ENCODE results near the gene CDIP1. TPM values are rescaled to one million over a fixed set of nuclear protein-coding genes. Genes with fewer than 3 reads are reported as not detected.

Gene CDIP1
- total RNA-seq, 2 experiments from 2014 or later, result 13.5 to 34.2 TPM

DNA sequence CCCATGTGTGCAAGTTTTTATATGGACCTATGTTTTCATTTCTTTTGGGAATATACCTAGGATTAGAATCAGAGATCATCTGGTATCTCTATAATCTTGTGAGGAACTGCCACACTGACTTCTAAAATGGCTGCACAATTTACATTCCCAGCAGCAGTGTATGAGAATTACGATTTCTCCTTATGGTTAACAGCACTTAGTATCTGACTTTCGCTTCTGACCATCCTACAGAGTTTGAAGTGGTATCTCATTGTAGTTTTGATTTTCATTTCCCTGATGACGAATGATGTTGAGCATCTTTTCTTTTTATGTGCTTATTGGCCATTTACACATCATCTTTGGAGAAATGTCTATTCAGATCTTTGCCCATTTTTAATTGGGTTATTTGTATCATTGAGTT lies 27.6 kb upstream of the CDIP1 start:
- Histone ChIP-seq H3K27ac (ENCODE audit: low read depth, low read length, poor library complexity, severe bottlenecking) (no peak overlapping the region), H3K9me2 (ENCODE audit: insufficient read depth, low read length) (no peaks in the 10 kb centered on the region), H3K9me3 (ENCODE audit: low read length) (no peaks in the 10 kb centered on the region), H3K4me1 (ENCODE audit: insufficient read depth, low read length, poor library complexity, severe bottlenecking) (no peaks in the 10 kb centered on the region), H3K4me2 (ENCODE audit: low read length) (no peak overlapping the region), H4K20me1 (ENCODE audit: insufficient read depth, low read length) (no peaks in the 10 kb centered on the region), H3K79me2 (ENCODE audit: insufficient read depth, low read depth, low read length) (no peaks in the 10 kb centered on the region), H2AFZ (ENCODE audit: low read length) (no peak overlapping the region), H3K36me3 (ENCODE audit: insufficient read depth, low read length) (no peaks in the 10 kb centered on the region), H3K4me3 (ENCODE audit: low read depth, low read length, poor library complexity, severe bottlenecking) (no peak overlapping the region)
- DNase-seq (ENCODE audit: low spot score), result no peak
- intact Hi-C loops (cut with micrococcal nuclease; ENCODE audit: unreplicated experiment), result no loop called here
- TF ChIP-seq EZH2phosphoT487 (IDR thresholded peaks at IDR 0.05; ENCODE audit: borderline replicate concordance, low read depth, low read length), result no peak
- no peak for TF ChIP-seq CTCF (conservative IDR thresholded peaks at IDR 0.05; ENCODE audit: low read length)
- CTCF ChIA-PET (ENCODE audit: unreplicated experiment), result no interaction called here
- BruUV-seq (replicated peaks), result no TSS peak
- POLR2A ChIA-PET, result no interaction called here

DNA sequence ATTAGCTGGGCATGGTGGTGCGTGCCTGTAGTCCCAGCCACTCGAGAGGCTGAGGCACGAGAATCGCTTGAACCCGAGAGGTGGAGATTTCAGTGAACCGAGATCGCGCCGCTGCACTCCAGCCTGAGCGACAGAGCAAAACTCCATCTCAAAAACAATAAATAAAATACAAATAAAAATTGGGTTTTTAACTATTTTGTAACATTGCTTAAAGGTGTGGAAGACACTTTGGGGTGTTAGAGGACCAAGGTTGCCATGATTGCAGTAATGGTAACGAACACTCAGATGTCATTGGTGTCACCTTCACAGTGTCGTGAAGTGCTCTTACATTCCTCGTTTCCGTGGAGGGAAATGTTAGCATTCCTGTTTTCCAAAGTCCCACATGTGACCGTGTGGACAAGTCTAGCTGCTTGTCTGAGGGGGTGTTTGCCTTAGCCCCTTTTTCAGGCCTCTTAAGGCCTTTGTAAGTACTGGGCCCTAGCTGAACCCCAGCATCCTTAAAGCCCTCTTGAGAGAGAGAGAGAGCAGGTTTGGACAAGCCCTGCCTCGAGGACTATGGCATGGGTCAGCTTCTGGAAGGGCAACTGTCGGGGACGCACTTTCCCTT lies 26.2 kb upstream of the CDIP1 start:
- BruUV-seq (replicated peaks), result no TSS peak
- ChIA-PET POLR2A (no interaction called here), CTCF (ENCODE audit: unreplicated experiment) (no interaction called here)
- intact Hi-C loops (cut with micrococcal nuclease; ENCODE audit: unreplicated experiment), result no loop called here
- Histone ChIP-seq H3K27ac (ENCODE audit: low read depth, low read length, poor library complexity, severe bottlenecking) (no peak overlapping the region), H3K4me1 (ENCODE audit: insufficient read depth, low read length, poor library complexity, severe bottlenecking) (no peaks in the 10 kb centered on the region), H3K4me3 (ENCODE audit: low read depth, low read length, poor library complexity, severe bottlenecking) (no peak overlapping the region), H3K79me2 (ENCODE audit: insufficient read depth, low read depth, low read length) (no peaks in the 10 kb centered on the region), H3K36me3 (ENCODE audit: insufficient read depth, low read length) (no peaks in the 10 kb centered on the region), H4K20me1 (ENCODE audit: insufficient read depth, low read length) (no peaks in the 10 kb centered on the region), H2AFZ (ENCODE audit: low read length) (no peak overlapping the region), H3K4me2 (ENCODE audit: low read length) (no peak overlapping the region), H3K9me3 (ENCODE audit: low read length) (no peaks in the 10 kb centered on the region), H3K9me2 (ENCODE audit: insufficient read depth, low read length) (no peaks in the 10 kb centered on the region)
- TF ChIP-seq CTCF (conservative IDR thresholded peaks at IDR 0.05; ENCODE audit: low read length) (no peak), EZH2phosphoT487 (IDR thresholded peaks at IDR 0.05; ENCODE audit: borderline replicate concordance, low read depth, low read length) (no peak)
- DNase-seq (ENCODE audit: low spot score), result no peak

GRCh38 chr16:4561596-4561995 lies 23.0 kb upstream of the CDIP1 start:
- POLR2A ChIA-PET, result interaction anchor here (0.6 to 1.4 kb wide), 3 partner anchors 13 to 77 kb away, joined by 3 to 4 read pairs (median 3); no protein-coding TSS in a partner anchor
- intact Hi-C loops (cut with micrococcal nuclease; ENCODE audit: unreplicated experiment), result no loop called here
- H3K79me2 ChIP-seq (ENCODE audit: insufficient read depth, low read depth, low read length), result no peaks in the 10 kb centered on the region
- no peak overlapping the region for H3K4me2 ChIP-seq (ENCODE audit: low read length)
- CTCF ChIA-PET (ENCODE audit: unreplicated experiment), result interaction anchor here (0.5 kb wide), 1 partner anchor 43 kb away, joined by 3 read pairs; no protein-coding TSS in a partner anchor
- H3K4me1 ChIP-seq (ENCODE audit: insufficient read depth, low read length, poor library complexity, severe bottlenecking), result no peaks in the 10 kb centered on the region
- TF ChIP-seq EZH2phosphoT487 (IDR thresholded peaks at IDR 0.05; ENCODE audit: borderline replicate concordance, low read depth, low read length), result no peak
- no peak for TF ChIP-seq CTCF (conservative IDR thresholded peaks at IDR 0.05; ENCODE audit: low read length)
- H3K4me3 ChIP-seq (ENCODE audit: low read depth, low read length, poor library complexity, severe bottlenecking), result no peak overlapping the region
- no peaks in the 10 kb centered on the region for H3K36me3 ChIP-seq (ENCODE audit: insufficient read depth, low read length)
- H3K27ac ChIP-seq (ENCODE audit: low read depth, low read length, poor library complexity, severe bottlenecking), result no peak overlapping the region
- H3K9me2 ChIP-seq (ENCODE audit: insufficient read depth, low read length), result no peaks in the 10 kb centered on the region
- DNase-seq (ENCODE audit: low spot score), result no peak
- no peak overlapping the region for H2AFZ ChIP-seq (ENCODE audit: low read length)
- no peaks in the 10 kb centered on the region for H3K9me3 ChIP-seq (ENCODE audit: low read length)
- H4K20me1 ChIP-seq (ENCODE audit: insufficient read depth, low read length), result no peaks in the 10 kb centered on the region
- no TSS peak for BruUV-seq (replicated peaks)

All from OCI-LY7 (cell line).